ENCODE results near the gene BBS9. TPM values are rescaled to one million over a fixed set of nuclear protein-coding genes. Genes with fewer than 3 reads are reported as not detected.

The BBS9 gene
- total and polyA plus RNA-seq, 4 donors, result 2.3 to 9.5 (median 4.5) TPM

DNA sequence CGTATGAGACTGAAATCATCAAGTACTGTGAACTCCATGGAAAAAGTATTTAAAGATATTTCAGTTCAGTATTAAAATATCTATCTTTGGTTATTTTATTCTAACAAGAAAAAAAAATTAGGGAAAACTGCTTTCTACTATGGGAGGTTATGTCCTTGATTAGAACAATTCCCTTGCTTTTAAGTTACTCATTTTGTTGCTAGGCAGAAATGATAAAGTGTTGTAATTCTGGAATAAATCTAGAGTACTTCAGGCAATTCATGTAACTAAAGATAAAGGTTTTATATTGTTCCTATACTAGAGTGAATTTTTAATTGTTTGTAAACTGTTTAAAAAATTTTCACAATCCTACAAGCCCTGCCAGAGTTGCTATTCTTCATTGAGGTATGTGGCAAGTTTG is 92.0 kb downstream of the BBS9 start:
- no peak for TF ChIP-seq GABPA (IDR thresholded peaks at IDR 0.05 in 1 of 2, conservative IDR thresholded peaks at IDR 0.05 in 1 of 2)
- no peak for TF ChIP-seq RAD21 (IDR thresholded peaks at IDR 0.05)
- no peak for TF ChIP-seq NR2F2 (IDR thresholded peaks at IDR 0.05)
- no peak for TF ChIP-seq FOXA1 (IDR thresholded peaks at IDR 0.05)
- TF ChIP-seq JUND (IDR thresholded peaks at IDR 0.05), result no peak
- TF ChIP-seq TAF1 (conservative IDR thresholded peaks at IDR 0.05), result no peak
- TF ChIP-seq RXRA (IDR thresholded peaks at IDR 0.05), result no peak
- no peak for TF ChIP-seq CTCF (IDR thresholded peaks at IDR 0.05; ENCODE audit: low read depth, low read length, missing input control)
- TF ChIP-seq, protein P1, sequence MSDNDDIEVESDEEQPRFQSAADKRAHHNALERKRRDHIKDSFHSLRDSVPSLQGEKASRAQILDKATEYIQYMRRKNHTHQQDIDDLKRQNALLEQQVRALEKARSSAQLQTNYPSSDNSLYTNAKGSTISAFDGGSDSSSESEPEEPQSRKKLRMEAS (IDR thresholded peaks at IDR 0.05), result no peak
- 99% methylated on average over 1 of the region's 1 CpG for WGBS

GRCh38 chr7:33232632-33233145 is 103.3 kb downstream of the BBS9 start:
- no peaks in the 10 kb centered on the region for H3K27me3 ChIP-seq (ENCODE audit: control insufficient read depth in 4 of 4, insufficient read depth in 4 of 4, low read length in 3 of 4)
- H3K27ac ChIP-seq (ENCODE audit: low read depth in 1 of 2, low read length in 2 of 2), result no peak overlapping the region
- H3K4me3 ChIP-seq (ENCODE audit: low read depth in 1 of 3, low read length in 3 of 3), result no peak overlapping the region
- no peaks in the 10 kb centered on the region for H3K36me3 ChIP-seq (ENCODE audit: control insufficient read depth in 4 of 4, insufficient read depth in 3 of 4, low read depth in 1 of 4, low read length in 3 of 4)
- WGBS, result 98% methylated on average over 1 of the region's 1 CpG
- TF ChIP-seq ATF3 (IDR thresholded peaks at IDR 0.05), result no peak
- no peak for TF ChIP-seq TAF1 (conservative IDR thresholded peaks at IDR 0.05)
- TF ChIP-seq YY1 (IDR thresholded peaks at IDR 0.05), result no peak
- TF ChIP-seq CTCF (IDR thresholded peaks at IDR 0.05; ENCODE audit: low read depth, low read length, missing input control), result no peak
- TF ChIP-seq JUND (IDR thresholded peaks at IDR 0.05), result no peak
- TF ChIP-seq, protein P1 (IDR thresholded peaks at IDR 0.05), result no peak
- H3K9me3 ChIP-seq (ENCODE audit: control insufficient read depth in 4 of 4, low read length in 3 of 4), result no peaks in the 10 kb centered on the region
- H3K4me1 ChIP-seq (ENCODE audit: control insufficient read depth in 4 of 4, insufficient read depth in 4 of 4, low read length in 3 of 4), result peaks cover 0 to 6% (median 0%) of the 10 kb centered on the region in 4 donors
- DNase-seq (ENCODE audit: low spot score), result no peak
- H3K9ac ChIP-seq (ENCODE audit: low read depth in 1 of 2, low read length in 2 of 2), result no peak overlapping the region

More for the DNA sequence above, 92.0 kb downstream of the BBS9 start:
- H3K4me3 ChIP-seq (ENCODE audit: low read depth in 1 of 3, low read length in 3 of 3), result no peak overlapping the region
- no peak overlapping the region for H3K9ac ChIP-seq (ENCODE audit: low read depth in 1 of 2, low read length in 2 of 2)
- H3K9me3 ChIP-seq (ENCODE audit: control insufficient read depth in 4 of 4, low read length in 3 of 4), result no peaks in the 10 kb centered on the region
- H3K27ac ChIP-seq (ENCODE audit: low read depth in 1 of 2, low read length in 2 of 2), result no peak overlapping the region
- H3K4me1 ChIP-seq (ENCODE audit: control insufficient read depth in 4 of 4, insufficient read depth in 4 of 4, low read length in 3 of 4), result no peaks in the 10 kb centered on the region
- no peak for DNase-seq (ENCODE audit: low spot score)
- no peaks in the 10 kb centered on the region for H3K36me3 ChIP-seq (ENCODE audit: control insufficient read depth in 4 of 4, insufficient read depth in 3 of 4, low read depth in 1 of 4, low read length in 3 of 4)
- no peaks in the 10 kb centered on the region for H3K27me3 ChIP-seq (ENCODE audit: control insufficient read depth in 4 of 4, insufficient read depth in 4 of 4, low read length in 3 of 4)

- H3K27me3 ChIP-seq (ENCODE audit: control insufficient read depth in 4 of 4, insufficient read depth in 4 of 4, low read length in 3 of 4), result no peaks in the 10 kb centered on the region
- H3K27ac ChIP-seq (ENCODE audit: low read depth in 1 of 2, low read length in 2 of 2), result no peak overlapping the region
- no peaks in the 10 kb centered on the region for H3K9me3 ChIP-seq (ENCODE audit: control insufficient read depth in 4 of 4, low read length in 3 of 4)
- no peaks in the 10 kb centered on the region for H3K36me3 ChIP-seq (ENCODE audit: control insufficient read depth in 4 of 4, insufficient read depth in 3 of 4, low read depth in 1 of 4, low read length in 3 of 4)
- WGBS, result 30% methylated on average over 3 of the region's 3 CpGs
- DNase-seq (ENCODE audit: low spot score), result no peak
- peaks cover 0 to 9% (median 0%) of the 10 kb centered on the region in 4 donors for H3K4me1 ChIP-seq (ENCODE audit: control insufficient read depth in 4 of 4, insufficient read depth in 4 of 4, low read length in 3 of 4)
- no peak overlapping the region for H3K9ac ChIP-seq (ENCODE audit: low read depth in 1 of 2, low read length in 2 of 2)
- TF ChIP-seq EGR1 (IDR thresholded peaks at IDR 0.05; ENCODE audit: low read depth in 2 of 2), result no peak
- no peak for TF ChIP-seq HNF4G (IDR thresholded peaks at IDR 0.05)
- TF ChIP-seq HNF4A (conservative IDR thresholded peaks at IDR 0.05), result no peak
- TF ChIP-seq ZBTB33 (IDR thresholded peaks at IDR 0.05), result no peak
- TF ChIP-seq SP1 (IDR thresholded peaks at IDR 0.05), result no peak
- TF ChIP-seq NR2F2 (IDR thresholded peaks at IDR 0.05), result no peak
- no peak for TF ChIP-seq ATF3 (IDR thresholded peaks at IDR 0.05)
- no peak for TF ChIP-seq CTCF (IDR thresholded peaks at IDR 0.05; ENCODE audit: low read depth, low read length, missing input control)
- H3K4me3 ChIP-seq (ENCODE audit: low read depth in 1 of 3, low read length in 3 of 3), result no peak overlapping the region
These were observed 104.3 kb downstream of the BBS9 start for GRCh38 chr7:33233659-33234058.
